WTC11 (cell line): Measurements from ENCODE around the gene TTC39B. TPM values are rescaled to one million over a fixed set of nuclear protein-coding genes. Genes with fewer than 3 reads are reported as not detected.

Experiments
- ATAC-seq: fragments of 200-7000 bp; cut with Tn5 transposase; 2 replicates; pipeline ENCODE4 v1.10.0; 2021; ENCODE audit warnings: mild to moderate bottlenecking, moderate library complexity
- CTCF ChIA-PET: fragments of 300-600 bp; sonication (Branson Sonifier 250); formaldehyde crosslinking; loops from one replicate; lab custom pipeline; 2021; ENCODE audit warnings: antibody characterized with exemption; lab: Charles Lee
- POLR2A ChIA-PET: fragments of 350-600 bp; sonication (Branson Sonifier 250); formaldehyde crosslinking; loops from one replicate; lab custom pipeline; 2021; ENCODE audit warnings: antibody characterized with exemption; lab: Charles Lee
- DNase-seq: peaks from one replicate; pipeline ENCODE4 v3.0.0; 2021; ENCODE audit warnings: low spot score
- H3K27ac Mint-ChIP-seq: 2 replicates; pipeline ENCODE4 v1.8.0; 2021; ENCODE audit warnings: mixed read lengths
- H3K27me3 Mint-ChIP-seq: 2 replicates; pipeline ENCODE4 v1.8.0; 2021; ENCODE audit warnings: low read depth, mild to moderate bottlenecking, moderate library complexity, mixed read lengths
- H3K36me3 Mint-ChIP-seq: 2 replicates; pipeline ENCODE4 v1.8.0; 2021; ENCODE audit warnings: mixed read lengths
- H3K4me1 Mint-ChIP-seq: 2 replicates; pipeline ENCODE4 v1.8.0; 2022; ENCODE audit warnings: mixed read lengths
- H3K4me3 Mint-ChIP-seq: 2 replicates; pipeline ENCODE4 v1.8.0; 2021; ENCODE audit warnings: mild to moderate bottlenecking, moderate library complexity, mixed read lengths
- H3K9me3 Mint-ChIP-seq: 2 replicates; pipeline ENCODE4 v1.8.0; 2021; ENCODE audit warnings: mixed read lengths
- CREB1 ChIP-seq: sonication (generic); formaldehyde crosslinking; IDR thresholded peaks from 2 replicates; pipeline ENCODE4 v1.8.0; 2023; ENCODE audit warnings: mild to moderate bottlenecking, missing genetic modification reagents
- CTCF ChIP-seq: fragments of 200-600 bp; IDR thresholded peaks from 2 replicates; pipeline ENCODE4 v1.8.0; 2022; ENCODE audit warnings: antibody characterized with exemption
- ELF4 ChIP-seq: sonication (generic); formaldehyde crosslinking; IDR thresholded peaks from 2 replicates; pipeline ENCODE4 v1.8.1; 2022; ENCODE audit warnings: low read depth, mild to moderate bottlenecking, moderate library complexity, missing genetic modification reagents
- ETV6 ChIP-seq: sonication (generic); formaldehyde crosslinking; IDR thresholded peaks from 2 replicates; pipeline ENCODE4 v1.8.1; 2022; ENCODE audit warnings: mild to moderate bottlenecking, missing genetic modification reagents
- IRF2 ChIP-seq: sonication (generic); formaldehyde crosslinking; IDR thresholded peaks from 2 replicates; pipeline ENCODE4 v1.8.0; 2022; ENCODE audit warnings: low read depth, missing genetic modification reagents, borderline replicate concordance
- MLX ChIP-seq: sonication (generic); formaldehyde crosslinking; IDR thresholded peaks from 2 replicates; pipeline ENCODE4 v1.8.1; 2023; ENCODE audit warnings: mild to moderate bottlenecking, missing genetic modification reagents, moderate library complexity
- MXD4 ChIP-seq: fragments of 250-450 bp; sonication (Bioruptor Pico); IDR thresholded peaks from 2 replicates; pipeline ENCODE4 v1.8.0; 2021; ENCODE audit warnings: mild to moderate bottlenecking, moderate library complexity, borderline replicate concordance
- NFE2L1 ChIP-seq: sonication (generic); formaldehyde crosslinking; IDR thresholded peaks from 2 replicates; pipeline ENCODE4 v1.8.1; 2023; ENCODE audit warnings: missing genetic modification reagents
- NR2C2 ChIP-seq: sonication (generic); formaldehyde crosslinking; IDR thresholded peaks from 2 replicates; pipeline ENCODE4 v1.8.0; 2022; ENCODE audit warnings: mild to moderate bottlenecking, missing genetic modification reagents
- RELA ChIP-seq: sonication (generic); formaldehyde crosslinking; IDR thresholded peaks from 2 replicates; pipeline ENCODE4 v1.8.1; 2022; ENCODE audit warnings: missing genetic modification reagents, mild to moderate bottlenecking, borderline replicate concordance
- TCF7 ChIP-seq: sonication (generic); formaldehyde crosslinking; IDR thresholded peaks from 2 replicates; pipeline ENCODE4 v1.8.0; 2022; ENCODE audit warnings: mild to moderate bottlenecking, low read depth, missing genetic modification reagents, moderate library complexity
- ZNF219 ChIP-seq: sonication (generic); formaldehyde crosslinking; IDR thresholded peaks from 2 replicates; pipeline ENCODE4 v1.8.0; 2023; ENCODE audit warnings: missing genetic modification reagents, mild to moderate bottlenecking, borderline replicate concordance
- ZNF317 ChIP-seq: sonication (generic); formaldehyde crosslinking; IDR thresholded peaks from 2 replicates; pipeline ENCODE4 v1.8.1; 2023; ENCODE audit warnings: low read depth, mild to moderate bottlenecking, moderate library complexity, missing genetic modification reagents, borderline replicate concordance
- ZNF396 ChIP-seq: fragments of 250-450 bp; sonication (Bioruptor Pico); IDR thresholded peaks from 2 replicates; pipeline ENCODE4 v1.8.0; 2021; ENCODE audit warnings: mild to moderate bottlenecking, moderate library complexity, borderline replicate concordance
- ZNF423 ChIP-seq: fragments of 250-450 bp; sonication (Bioruptor Pico); IDR thresholded peaks from 2 replicates; pipeline ENCODE4 v2.1.2; 2022; ENCODE audit warnings: mild to moderate bottlenecking, moderate library complexity
- ZNF671 ChIP-seq: fragments of 250-450 bp; sonication (Bioruptor Pico); IDR thresholded peaks from 2 replicates; pipeline ENCODE4 v1.8.0; 2021; ENCODE audit warnings: mild to moderate bottlenecking
- total RNA-seq: library from RNA; stranded (reverse); gene quantifications from 3 replicates; pipeline ENCODE4 v1.2.3, GENCODE V29; 2021
- TF ChIP-seq, protein P1 (sequence below): sonication (generic); formaldehyde crosslinking; IDR thresholded peaks from 2 replicates; pipeline ENCODE4 v1.8.1; 2022; ENCODE audit warnings: missing genetic modification reagents, borderline replicate concordance
- TF ChIP-seq, protein P2 (sequence below): sonication (generic); formaldehyde crosslinking; IDR thresholded peaks from 2 replicates; pipeline ENCODE4 v1.8.0; 2022; ENCODE audit warnings: mild to moderate bottlenecking, missing genetic modification reagents
- TF ChIP-seq, protein P3 (sequence below): fragments of 250-450 bp; sonication (Bioruptor Pico); IDR thresholded peaks from 2 replicates; pipeline ENCODE4 v1.9.0; 2021; ENCODE audit warnings: mild to moderate bottlenecking, borderline replicate concordance

TTC39B gene
- total RNA-seq, 1 experiment from 2014 or later: 12.5 TPM

DNA sequence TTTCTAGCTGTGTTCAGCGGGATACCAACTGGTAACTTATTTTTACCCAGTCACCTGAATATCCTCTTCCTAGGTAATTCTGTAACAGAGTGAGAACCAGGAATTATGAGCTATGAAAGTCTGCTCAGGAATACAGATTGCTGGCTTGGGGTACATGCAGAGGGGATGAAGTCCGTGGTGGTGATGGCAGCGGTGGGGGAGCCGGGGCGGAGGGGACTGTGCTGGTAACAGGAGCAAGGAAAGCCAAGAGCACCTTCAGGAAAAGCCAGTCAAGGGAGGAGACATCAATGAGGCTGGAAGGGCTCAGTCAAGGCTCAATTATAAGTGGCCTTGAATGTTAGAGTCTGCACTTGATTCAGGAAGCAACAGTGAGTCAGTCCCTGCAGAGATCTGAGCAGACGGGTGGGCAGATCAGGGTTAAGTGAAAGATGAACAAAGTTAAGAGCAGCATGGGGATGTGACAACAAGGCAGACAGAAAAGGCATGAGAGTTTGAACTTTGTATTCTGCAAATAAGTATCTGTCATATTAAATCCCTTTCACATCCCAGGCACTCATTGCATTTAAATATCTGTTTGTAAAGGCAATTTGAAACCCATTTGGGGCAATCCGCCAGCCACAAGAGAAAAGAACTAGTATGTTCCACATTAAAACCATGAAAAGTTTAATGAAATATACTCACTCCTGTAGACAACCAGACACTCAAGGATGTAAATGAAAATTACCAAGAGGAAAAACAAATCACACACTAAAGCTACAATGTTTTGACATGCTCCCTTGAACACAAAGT, 101.2 kb downstream of the TTC39B start:
- Mint-ChIP-seq H3K36me3 (peaks cover 17% of the 10 kb centered on the region), H3K9me3 (peaks cover 4% of the 10 kb centered on the region), H3K4me1 (peaks cover 27% of the 10 kb centered on the region), H3K4me3 (no peak overlapping the region), H3K27ac (peak overlapping the region; percentile 57; the same call in 1 of the 2 replicates), H3K27me3 (no peaks in the 10 kb centered on the region)
- CTCF ChIA-PET: interaction anchor here (2.4 kb wide), 1 partner anchor 26 kb away, joined by 7 read pairs; no protein-coding TSS in a partner anchor
- no peak for ATAC-seq
- TF ChIP-seq NFE2L1 (CRISPR knock-in tag) (no peak), ZNF396 (CRISPR knock-in tag) (no peak), MXD4 (no peak)
- POLR2A ChIA-PET: no interaction called here
- DNase-seq: no peak

GRCh38 chr9:15203581-15203980, 103.4 kb downstream of the TTC39B start:
- ChIA-PET CTCF (interaction anchor here (1.0 kb wide), 1 partner anchor 28 kb away, joined by 4 read pairs; no protein-coding TSS in a partner anchor), POLR2A (no interaction called here)
- TF ChIP-seq CREB1 (CRISPR knock-in tag): no peak
- TF ChIP-seq, protein P1, sequence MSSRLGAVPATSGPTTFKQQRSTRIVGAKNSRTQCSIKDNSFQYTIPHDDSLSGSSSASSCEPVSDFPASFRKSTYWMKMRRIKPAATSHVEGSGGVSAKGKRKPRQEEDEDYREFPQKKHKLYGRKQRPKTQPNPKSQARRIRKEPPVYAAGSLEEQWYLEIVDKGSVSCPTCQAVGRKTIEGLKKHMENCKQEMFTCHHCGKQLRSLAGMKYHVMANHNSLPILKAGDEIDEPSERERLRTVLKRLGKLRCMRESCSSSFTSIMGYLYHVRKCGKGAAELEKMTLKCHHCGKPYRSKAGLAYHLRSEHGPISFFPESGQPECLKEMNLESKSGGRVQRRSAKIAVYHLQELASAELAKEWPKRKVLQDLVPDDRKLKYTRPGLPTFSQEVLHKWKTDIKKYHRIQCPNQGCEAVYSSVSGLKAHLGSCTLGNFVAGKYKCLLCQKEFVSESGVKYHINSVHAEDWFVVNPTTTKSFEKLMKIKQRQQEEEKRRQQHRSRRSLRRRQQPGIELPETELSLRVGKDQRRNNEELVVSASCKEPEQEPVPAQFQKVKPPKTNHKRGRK (CRISPR knock-in tag): no peak
- no peak for DNase-seq
- no peak overlapping the region for H3K4me3 Mint-ChIP-seq
- no peak overlapping the region for H3K27ac Mint-ChIP-seq
- H3K9me3 Mint-ChIP-seq: peaks cover 4% of the 10 kb centered on the region
- no peaks in the 10 kb centered on the region for H3K27me3 Mint-ChIP-seq
- H3K36me3 Mint-ChIP-seq: peaks cover 20% of the 10 kb centered on the region
- ATAC-seq: no peak
- peaks cover 17% of the 10 kb centered on the region for H3K4me1 Mint-ChIP-seq

GRCh38 chr9:15200111-15200510, 106.9 kb downstream of the TTC39B start:
- Mint-ChIP-seq H3K4me1 (peaks cover 11% of the 10 kb centered on the region), H3K4me3 (no peak overlapping the region), H3K36me3 (peaks cover 28% of the 10 kb centered on the region), H3K27ac (no peak overlapping the region), H3K27me3 (no peaks in the 10 kb centered on the region), H3K9me3 (peaks cover 15% of the 10 kb centered on the region)
- no peak for ATAC-seq
- DNase-seq: no peak
- CTCF ChIA-PET: no interaction called here
- POLR2A ChIA-PET: no interaction called here
- TF ChIP-seq IRF2 (CRISPR knock-in tag) (no peak), MLX (no peak), ZNF671 (CRISPR knock-in tag) (no peak), RELA (CRISPR knock-in tag) (no peak), ZNF423 (no peak), ELF4 (CRISPR knock-in tag) (no peak), CTCF (no peak), ZNF317 (CRISPR knock-in tag) (no peak), TCF7 (CRISPR knock-in tag) (no peak), NFE2L1 (CRISPR knock-in tag) (no peak), ETV6 (CRISPR knock-in tag) (no peak), ZNF219 (CRISPR knock-in tag) (no peak), NR2C2 (CRISPR knock-in tag) (no peak), ZNF396 (CRISPR knock-in tag) (no peak)
- TF ChIP-seq, protein P2, sequence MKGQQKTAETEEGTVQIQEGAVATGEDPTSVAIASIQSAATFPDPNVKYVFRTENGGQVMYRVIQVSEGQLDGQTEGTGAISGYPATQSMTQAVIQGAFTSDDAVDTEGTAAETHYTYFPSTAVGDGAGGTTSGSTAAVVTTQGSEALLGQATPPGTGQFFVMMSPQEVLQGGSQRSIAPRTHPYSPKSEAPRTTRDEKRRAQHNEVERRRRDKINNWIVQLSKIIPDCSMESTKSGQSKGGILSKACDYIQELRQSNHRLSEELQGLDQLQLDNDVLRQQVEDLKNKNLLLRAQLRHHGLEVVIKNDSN (CRISPR knock-in tag): no peak
- TF ChIP-seq, protein P3, sequence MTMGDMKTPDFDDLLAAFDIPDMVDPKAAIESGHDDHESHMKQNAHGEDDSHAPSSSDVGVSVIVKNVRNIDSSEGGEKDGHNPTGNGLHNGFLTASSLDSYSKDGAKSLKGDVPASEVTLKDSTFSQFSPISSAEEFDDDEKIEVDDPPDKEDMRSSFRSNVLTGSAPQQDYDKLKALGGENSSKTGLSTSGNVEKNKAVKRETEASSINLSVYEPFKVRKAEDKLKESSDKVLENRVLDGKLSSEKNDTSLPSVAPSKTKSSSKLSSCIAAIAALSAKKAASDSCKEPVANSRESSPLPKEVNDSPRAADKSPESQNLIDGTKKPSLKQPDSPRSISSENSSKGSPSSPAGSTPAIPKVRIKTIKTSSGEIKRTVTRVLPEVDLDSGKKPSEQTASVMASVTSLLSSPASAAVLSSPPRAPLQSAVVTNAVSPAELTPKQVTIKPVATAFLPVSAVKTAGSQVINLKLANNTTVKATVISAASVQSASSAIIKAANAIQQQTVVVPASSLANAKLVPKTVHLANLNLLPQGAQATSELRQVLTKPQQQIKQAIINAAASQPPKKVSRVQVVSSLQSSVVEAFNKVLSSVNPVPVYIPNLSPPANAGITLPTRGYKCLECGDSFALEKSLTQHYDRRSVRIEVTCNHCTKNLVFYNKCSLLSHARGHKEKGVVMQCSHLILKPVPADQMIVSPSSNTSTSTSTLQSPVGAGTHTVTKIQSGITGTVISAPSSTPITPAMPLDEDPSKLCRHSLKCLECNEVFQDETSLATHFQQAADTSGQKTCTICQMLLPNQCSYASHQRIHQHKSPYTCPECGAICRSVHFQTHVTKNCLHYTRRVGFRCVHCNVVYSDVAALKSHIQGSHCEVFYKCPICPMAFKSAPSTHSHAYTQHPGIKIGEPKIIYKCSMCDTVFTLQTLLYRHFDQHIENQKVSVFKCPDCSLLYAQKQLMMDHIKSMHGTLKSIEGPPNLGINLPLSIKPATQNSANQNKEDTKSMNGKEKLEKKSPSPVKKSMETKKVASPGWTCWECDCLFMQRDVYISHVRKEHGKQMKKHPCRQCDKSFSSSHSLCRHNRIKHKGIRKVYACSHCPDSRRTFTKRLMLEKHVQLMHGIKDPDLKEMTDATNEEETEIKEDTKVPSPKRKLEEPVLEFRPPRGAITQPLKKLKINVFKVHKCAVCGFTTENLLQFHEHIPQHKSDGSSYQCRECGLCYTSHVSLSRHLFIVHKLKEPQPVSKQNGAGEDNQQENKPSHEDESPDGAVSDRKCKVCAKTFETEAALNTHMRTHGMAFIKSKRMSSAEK (CRISPR knock-in tag): no peak
